ENCODE data around the gene CDKN2AIPNL. TPM values are rescaled to one million over a fixed set of nuclear protein-coding genes. Genes with fewer than 3 reads are reported as not detected.
A peak's percentile ranks its signal among the peaks of the same experiment; 100 is the strongest.

CDKN2AIPNL gene
- total RNA-seq, 3 donors from 2014 or later, result 16.0 to 24.4 (median 17.1) TPM

- no peak for TF ChIP-seq CTCF (IDR thresholded peaks at IDR 0.05)
- no peak overlapping the region for H3K4me3 ChIP-seq
- no peak for ATAC-seq
- intact Hi-C loops (cut with DNase I, micrococcal nuclease), result no loop called here
- DNase-seq, result no peak
- no peaks in the 10 kb centered on the region for H3K9me3 ChIP-seq
- no peaks in the 10 kb centered on the region for H3K4me1 ChIP-seq (ENCODE audit: low read depth)
- no peaks in the 10 kb centered on the region for H3K36me3 ChIP-seq (ENCODE audit: low read depth)
Observed at GRCh38 chr5:134445856-134446818, 34.5 kb upstream of the CDKN2AIPNL start.

- no peak for ATAC-seq
- intact Hi-C loops (cut with DNase I, micrococcal nuclease), result no loop called here
- H3K9me3 ChIP-seq, result no peaks in the 10 kb centered on the region
- no peak for DNase-seq
- H3K4me3 ChIP-seq, result no peak overlapping the region
- no peak for TF ChIP-seq CTCF (IDR thresholded peaks at IDR 0.05)
- H3K4me1 ChIP-seq (ENCODE audit: low read depth), result no peaks in the 10 kb centered on the region
- H3K36me3 ChIP-seq (ENCODE audit: low read depth), result no peaks in the 10 kb centered on the region
Observed at GRCh38 chr5:134444941-134445471, 33.3 kb upstream of the CDKN2AIPNL start.

GRCh38 chr5:134440201-134440755 lies 28.6 kb upstream of the CDKN2AIPNL start:
- no peak for ATAC-seq
- DNase-seq, result no peak
- no peak for TF ChIP-seq CTCF (IDR thresholded peaks at IDR 0.05)
- Histone ChIP-seq H3K4me1 (ENCODE audit: low read depth) (peaks cover 31% of the 10 kb centered on the region), H3K9me3 (no peaks in the 10 kb centered on the region), H3K36me3 (ENCODE audit: low read depth) (no peaks in the 10 kb centered on the region), H3K4me3 (no peak overlapping the region)
- intact Hi-C loops (cut with DNase I, micrococcal nuclease), result no loop called here

- peak; percentile 67 for ATAC-seq
- no peak overlapping the region for H3K4me3 ChIP-seq
- H3K9me3 ChIP-seq, result no peaks in the 10 kb centered on the region
- TF ChIP-seq CTCF (IDR thresholded peaks at IDR 0.05), result no peak
- intact Hi-C loops (cut with DNase I, micrococcal nuclease), result no loop called here
- no peaks in the 10 kb centered on the region for H3K36me3 ChIP-seq (ENCODE audit: low read depth)
- H3K4me1 ChIP-seq (ENCODE audit: low read depth), result peaks cover 31% of the 10 kb centered on the region
- DNase-seq, result peak; percentile 57 to 83 (median 66)
Observed at GRCh38 chr5:134439210-134439654, 27.6 kb upstream of the CDKN2AIPNL start.

GRCh38 chr5:134438721-134439123 lies 27.0 kb upstream of the CDKN2AIPNL start:
- no peaks in the 10 kb centered on the region for H3K9me3 ChIP-seq
- ATAC-seq (no peak), DNase-seq (no peak)
- H3K4me1 ChIP-seq (ENCODE audit: low read depth), result peaks cover 31% of the 10 kb centered on the region
- no peak for TF ChIP-seq CTCF (IDR thresholded peaks at IDR 0.05)
- no peaks in the 10 kb centered on the region for H3K36me3 ChIP-seq (ENCODE audit: low read depth)
- no peak overlapping the region for H3K4me3 ChIP-seq
- intact Hi-C loops (cut with DNase I, micrococcal nuclease), result no loop called here

All from mucosa of descending colon (tissue), 3 donors.